ENCODE results near the gene SLC25A4. TPM values are rescaled to one million over a fixed set of nuclear protein-coding genes. Genes with fewer than 3 reads are reported as not detected.

SLC25A4 gene
- total RNA-seq, 1 donor from 2014 or later: 30.2 TPM

Other genes with a start within 250 kb of the SLC25A4 start
- gene HELT, start 124.8 kb upstream of the SLC25A4 start, total RNA-seq: not detected in 2 replicates
- gene CFAP97, start 60.7 kb downstream of the SLC25A4 start, total RNA-seq: 31.2 and 32.5 TPM in 2 replicates
- 15.5 and 15.7 TPM in 2 replicates for gene SNX25, start 66.3 kb downstream of the SLC25A4 start, total RNA-seq